HFFc6 (cell line): ENCODE measurements around the gene BCL2L12. TPM values are rescaled to one million over a fixed set of nuclear protein-coding genes. Genes with fewer than 3 reads are reported as not detected.

ENCODE experiments used
- DNase-seq: peaks from one replicate; pipeline ENCODE4 v3.0.0-alpha.2; 2018
- H3K27ac Mint-ChIP-seq: 2 replicates; pipeline ENCODE4 v1.8.0; 2020; ENCODE audit warnings: mild to moderate bottlenecking, mixed read lengths
- H3K27me3 Mint-ChIP-seq: 2 replicates; pipeline ENCODE4 v1.8.0; 2021; ENCODE audit warnings: mild to moderate bottlenecking, moderate library complexity, mixed read lengths; ENCODE audit not compliant: insufficient read depth
- H3K36me3 Mint-ChIP-seq: 2 replicates; pipeline ENCODE4 v1.8.0; 2021; ENCODE audit warnings: low read depth, mixed read lengths
- H3K4me1 Mint-ChIP-seq: 2 replicates; pipeline ENCODE4 v1.8.0; 2020; ENCODE audit warnings: low read depth, mixed read lengths
- H3K4me3 Mint-ChIP-seq: 2 replicates; pipeline ENCODE4 v1.8.0; 2020; ENCODE audit warnings: mild to moderate bottlenecking, moderate library complexity, mixed read lengths
- H3K9me3 Mint-ChIP-seq: 2 replicates; pipeline ENCODE4 v1.8.0; 2020; ENCODE audit warnings: mild to moderate bottlenecking, mixed read lengths
- total RNA-seq, 6 experiments: library from RNA; stranded (reverse); fragmentation: NEBNext Ultra II Directional; extraction: Animal tissue kit (Norgen Biotek cat#: 25700); gene quantifications; 2 replicates in 1 of 6; 3 replicates in 5 of 6; pipeline ENCODE4 v1.2.3, GENCODE V29; 2021
- TF ChIP-seq, protein P1 (sequence below): fragments of 200-600 bp; sonication (generic); IDR thresholded peaks from 2 replicates; pipeline ENCODE4 v1.5.0; 2021; ENCODE audit warnings: antibody characterized with exemption, mild to moderate bottlenecking

BCL2L12 gene
- total RNA-seq, 6 experiments from 2014 or later, result 23.9 to 34.2 (median 33.4) TPM

DNA sequence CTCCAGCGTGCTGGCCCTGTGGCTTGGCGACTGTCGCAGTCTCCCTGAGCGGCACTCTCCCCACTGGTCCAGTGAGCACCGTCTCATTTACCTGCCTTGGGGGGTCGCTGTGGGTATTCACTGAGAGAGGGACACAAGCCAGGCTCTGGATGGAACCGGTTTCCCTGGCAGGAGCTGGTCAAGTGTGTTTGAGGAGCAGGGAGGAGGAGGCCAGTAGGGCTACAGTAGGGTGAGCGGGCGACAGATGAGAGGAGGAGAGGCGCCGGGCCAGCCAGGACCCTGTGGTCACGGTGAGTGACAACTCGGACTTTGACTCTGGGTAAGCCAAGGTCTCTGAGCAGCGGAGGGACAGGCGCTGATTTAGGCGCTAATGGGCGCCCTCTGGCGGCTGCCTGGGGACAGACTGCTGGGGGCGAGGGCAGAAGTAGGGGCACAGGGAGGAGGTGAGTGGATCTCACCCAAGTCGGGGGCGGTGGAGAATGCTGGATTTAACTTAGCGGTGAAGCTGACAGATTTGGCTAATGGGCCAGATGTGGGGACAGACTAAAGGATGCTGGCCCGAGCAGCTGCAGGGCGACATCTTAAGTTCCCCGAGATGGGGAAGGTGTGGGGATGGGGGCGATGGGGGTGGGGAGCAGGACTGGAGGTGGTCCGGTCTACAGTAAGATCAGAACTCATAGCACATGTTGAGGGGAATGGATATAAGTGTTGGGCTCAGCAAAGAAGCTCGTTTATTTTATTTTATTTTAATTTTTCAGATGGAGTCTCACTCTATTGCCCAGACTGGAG is 6.6 kb downstream of the BCL2L12 start:
- Mint-ChIP-seq H3K4me3 (no peak overlapping the region), H3K27ac (peak overlapping the region; percentile 69), H3K4me1 (peaks cover 18% of the 10 kb centered on the region), H3K9me3 (no peaks in the 10 kb centered on the region), H3K27me3 (peaks cover 5% of the 10 kb centered on the region), H3K36me3 (peaks cover 4% of the 10 kb centered on the region; the same call in 1 of the 2 replicates)
- TF ChIP-seq, protein P1, sequence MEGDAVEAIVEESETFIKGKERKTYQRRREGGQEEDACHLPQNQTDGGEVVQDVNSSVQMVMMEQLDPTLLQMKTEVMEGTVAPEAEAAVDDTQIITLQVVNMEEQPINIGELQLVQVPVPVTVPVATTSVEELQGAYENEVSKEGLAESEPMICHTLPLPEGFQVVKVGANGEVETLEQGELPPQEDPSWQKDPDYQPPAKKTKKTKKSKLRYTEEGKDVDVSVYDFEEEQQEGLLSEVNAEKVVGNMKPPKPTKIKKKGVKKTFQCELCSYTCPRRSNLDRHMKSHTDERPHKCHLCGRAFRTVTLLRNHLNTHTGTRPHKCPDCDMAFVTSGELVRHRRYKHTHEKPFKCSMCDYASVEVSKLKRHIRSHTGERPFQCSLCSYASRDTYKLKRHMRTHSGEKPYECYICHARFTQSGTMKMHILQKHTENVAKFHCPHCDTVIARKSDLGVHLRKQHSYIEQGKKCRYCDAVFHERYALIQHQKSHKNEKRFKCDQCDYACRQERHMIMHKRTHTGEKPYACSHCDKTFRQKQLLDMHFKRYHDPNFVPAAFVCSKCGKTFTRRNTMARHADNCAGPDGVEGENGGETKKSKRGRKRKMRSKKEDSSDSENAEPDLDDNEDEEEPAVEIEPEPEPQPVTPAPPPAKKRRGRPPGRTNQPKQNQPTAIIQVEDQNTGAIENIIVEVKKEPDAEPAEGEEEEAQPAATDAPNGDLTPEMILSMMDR, result peak; percentile 92
- peak; percentile 43 for DNase-seq

DNA sequence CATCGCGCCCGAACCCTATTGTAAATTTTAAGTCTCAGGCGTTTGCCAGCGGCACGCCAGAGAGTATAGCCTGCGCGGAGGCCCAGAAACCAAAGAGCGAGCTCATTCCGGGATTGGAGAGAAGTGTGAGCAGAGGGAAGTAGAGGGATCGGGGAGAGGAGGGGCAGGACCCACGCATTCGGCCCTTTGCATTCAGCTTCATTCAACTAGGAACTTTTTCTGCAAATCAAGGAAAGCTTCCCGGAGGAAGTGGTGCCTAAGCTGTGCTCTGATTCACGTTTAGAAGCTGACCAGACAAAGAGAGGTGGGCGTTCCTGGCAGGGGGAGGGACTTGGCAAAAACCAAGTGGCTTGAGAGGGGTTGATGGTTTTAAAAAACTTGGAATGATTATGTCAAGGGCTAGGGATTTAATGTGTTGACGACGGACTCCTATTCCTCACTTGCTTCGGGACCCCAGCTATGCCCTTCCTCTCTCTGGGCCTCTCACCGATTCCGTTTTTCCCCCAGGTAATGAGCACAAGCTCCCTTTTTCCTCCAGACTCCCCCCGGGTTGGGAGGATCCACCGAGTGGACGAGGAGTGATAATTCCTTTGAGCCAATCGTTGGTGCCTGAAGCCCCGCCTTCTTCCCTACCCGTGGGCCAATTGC is 10.5 kb downstream of the BCL2L12 start:
- TF ChIP-seq, protein P1, result no peak
- DNase-seq, result peak; percentile 82
- Mint-ChIP-seq H3K36me3 (peaks cover 4% of the 10 kb centered on the region; the same call in 1 of the 2 replicates), H3K4me3 (peak overlapping the region; percentile 85), H3K9me3 (no peaks in the 10 kb centered on the region), H3K27me3 (peaks cover 7% of the 10 kb centered on the region), H3K4me1 (peaks cover 35% of the 10 kb centered on the region), H3K27ac (peak overlapping the region; percentile 99)

DNA sequence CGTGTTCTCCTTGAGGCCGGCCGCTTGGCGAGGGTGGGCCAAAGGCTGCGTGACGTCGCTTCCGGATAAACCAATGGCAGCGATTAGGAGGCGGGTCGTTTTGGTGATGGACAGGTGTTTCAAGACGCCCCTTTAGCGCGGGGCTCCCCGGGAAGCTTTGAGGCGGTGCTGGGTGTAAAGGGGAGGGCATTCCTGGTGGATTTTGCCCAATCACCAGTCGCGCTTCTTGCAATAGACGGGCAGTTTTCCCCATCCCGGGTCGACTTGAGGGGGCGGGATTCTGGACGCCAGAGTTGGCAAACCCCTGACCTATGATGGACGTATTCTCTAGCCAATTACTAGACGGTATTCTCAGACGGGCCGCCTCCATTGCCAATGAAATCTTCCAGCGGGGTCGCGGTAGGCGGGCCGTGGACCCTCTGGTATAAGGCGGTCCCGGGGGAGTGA is 11.1 kb downstream of the BCL2L12 start:
- peak; percentile 100 for DNase-seq
- peak overlapping the region; percentile 97 for H3K4me3 Mint-ChIP-seq
- H3K36me3 Mint-ChIP-seq, result peaks cover 4% of the 10 kb centered on the region; the same call in 1 of the 2 replicates
- no peaks in the 10 kb centered on the region for H3K9me3 Mint-ChIP-seq
- peaks cover 7% of the 10 kb centered on the region for H3K27me3 Mint-ChIP-seq
- H3K27ac Mint-ChIP-seq, result peak overlapping the region; percentile 99
- peaks cover 35% of the 10 kb centered on the region for H3K4me1 Mint-ChIP-seq
- TF ChIP-seq, protein P1, result no peak

DNA sequence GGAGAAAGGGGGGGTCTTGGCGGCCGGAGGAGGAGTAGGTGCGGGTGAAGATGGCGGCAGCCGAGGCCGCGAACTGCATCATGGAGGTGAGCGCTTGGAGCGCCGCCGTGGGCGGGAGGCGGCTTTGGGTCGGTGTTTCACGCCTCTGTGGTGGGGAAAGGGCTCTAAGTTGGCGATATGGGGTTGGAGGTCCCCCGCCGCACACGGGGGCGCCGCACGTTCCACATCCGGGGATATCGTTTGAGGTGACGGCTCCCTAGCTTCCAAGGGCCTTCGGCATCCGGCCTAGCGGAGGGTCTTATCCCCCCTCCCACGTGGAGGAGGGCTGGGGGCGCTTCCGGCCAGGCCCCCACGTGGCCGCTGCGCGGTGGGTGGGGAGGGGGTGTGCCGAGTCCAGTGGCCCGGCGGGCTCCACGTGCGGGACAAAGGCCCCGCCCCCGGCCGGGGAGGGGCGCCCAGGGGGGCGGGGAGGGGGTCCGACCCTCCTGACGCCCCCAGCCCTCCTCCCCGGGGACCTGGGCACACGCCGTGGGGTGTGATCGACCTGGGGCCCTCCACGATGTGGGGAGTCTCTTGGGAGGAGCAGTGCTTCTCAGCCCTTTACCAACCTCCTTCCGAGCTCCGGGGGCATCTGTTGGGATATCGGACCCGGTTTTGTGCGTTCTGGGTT is 11.6 kb downstream of the BCL2L12 start, which contains the start of gene PRMT1:
TSS of gene PRMT1 (plus strand) at position 41 of the 670 bp plus-strand sequence. CDS start at position 51, 10 bp downstream.
- TF ChIP-seq, protein P1, result no peak
- peaks cover 31% of the 10 kb centered on the region for H3K4me1 Mint-ChIP-seq
- H3K9me3 Mint-ChIP-seq, result no peaks in the 10 kb centered on the region
- no peak for DNase-seq
- H3K27ac Mint-ChIP-seq, result peak within 1 kb of the TSS; percentile 99
- peaks cover 4% of the 10 kb centered on the region; the same call in 1 of the 2 replicates for H3K36me3 Mint-ChIP-seq
- H3K4me3 Mint-ChIP-seq, result peak within 1 kb of the TSS; percentile 97
- peaks cover 7% of the 10 kb centered on the region for H3K27me3 Mint-ChIP-seq

DNA sequence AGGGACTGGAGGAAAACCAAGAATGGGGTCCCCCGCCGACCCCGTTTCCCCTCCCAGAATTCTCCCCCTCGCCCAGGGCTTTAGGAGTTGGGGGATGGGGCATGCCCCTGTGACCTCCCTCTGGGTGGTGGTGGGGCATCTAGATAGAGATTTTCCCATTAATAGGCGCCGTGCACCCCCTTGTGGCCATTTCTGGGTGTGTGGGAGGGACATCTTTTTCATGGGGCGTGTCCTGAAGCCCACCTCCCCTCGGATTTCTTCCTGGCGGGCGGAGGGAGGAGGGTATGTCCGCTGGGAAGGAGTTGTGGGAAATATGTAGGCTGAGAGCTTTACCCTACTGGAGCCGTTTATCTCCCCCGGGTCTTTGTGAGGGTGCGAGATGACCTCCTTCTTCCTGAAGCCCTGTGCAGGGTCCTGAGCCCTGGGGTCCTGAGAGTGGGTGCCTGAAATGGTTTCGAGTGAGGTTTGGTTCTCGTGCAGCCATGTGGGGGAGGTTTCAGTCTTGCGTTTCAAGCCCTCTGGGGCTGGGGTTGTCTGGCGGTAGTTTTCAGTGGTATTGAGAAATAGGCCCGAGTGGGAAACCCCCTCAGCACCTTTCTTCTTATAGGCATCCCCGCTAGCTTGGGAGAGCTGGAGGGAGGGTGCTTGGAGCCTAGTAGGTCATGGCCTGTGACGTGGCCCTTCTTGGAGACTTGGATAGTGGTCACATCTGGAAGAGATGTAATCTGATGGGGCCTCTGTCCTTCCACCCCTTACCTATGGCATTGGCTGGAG is 12.4 kb downstream of the BCL2L12 start:
- Mint-ChIP-seq H3K9me3 (no peaks in the 10 kb centered on the region), H3K27me3 (peaks cover 7% of the 10 kb centered on the region), H3K36me3 (peaks cover 4% of the 10 kb centered on the region; the same call in 1 of the 2 replicates), H3K27ac (peak overlapping the region; percentile 83), H3K4me1 (peaks cover 31% of the 10 kb centered on the region), H3K4me3 (peak overlapping the region; percentile 97)
- TF ChIP-seq, protein P1, result peak; percentile 87
- peak; percentile 41 for DNase-seq
